ENCODE measurements around the gene COL17A1.

The COL17A1 gene

DNA sequence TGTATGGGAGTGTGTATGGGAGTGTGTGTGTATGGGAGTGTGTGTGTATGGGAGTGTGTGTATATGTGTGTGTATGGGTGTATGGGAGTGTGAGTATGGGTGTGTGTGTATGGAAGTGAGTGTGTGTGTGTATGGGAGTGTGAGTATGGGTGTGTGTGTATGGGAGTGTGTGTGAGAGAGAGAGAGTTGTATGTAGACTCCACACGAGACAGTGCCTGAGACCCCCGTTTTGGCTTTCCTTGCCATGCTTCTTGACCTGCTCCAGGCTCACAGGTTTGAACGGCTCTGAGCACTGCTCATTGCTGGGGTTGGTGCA lies 49.7 kb downstream of the COL17A1 start:
- Mint-ChIP-seq H3K4me3 (no peak overlapping the region), H3K27ac (no peak overlapping the region), H3K36me3 (ENCODE audit: low read depth) (peaks cover 14% of the 10 kb centered on the region), H3K27me3 (no peaks in the 10 kb centered on the region), H3K9me3 (no peaks in the 10 kb centered on the region), H3K4me1 (ENCODE audit: low read depth) (no peaks in the 10 kb centered on the region)
- DNase-seq: no peak

GRCh38 chr10:104035194-104036068 lies 50.2 kb downstream of the COL17A1 start:
- H3K27me3 Mint-ChIP-seq: no peaks in the 10 kb centered on the region
- peaks cover 20% of the 10 kb centered on the region for H3K36me3 Mint-ChIP-seq (ENCODE audit: low read depth)
- no peak for DNase-seq
- no peak overlapping the region for H3K27ac Mint-ChIP-seq
- no peaks in the 10 kb centered on the region for H3K4me1 Mint-ChIP-seq (ENCODE audit: low read depth)
- no peaks in the 10 kb centered on the region for H3K9me3 Mint-ChIP-seq
- no peak overlapping the region for H3K4me3 Mint-ChIP-seq

DNA sequence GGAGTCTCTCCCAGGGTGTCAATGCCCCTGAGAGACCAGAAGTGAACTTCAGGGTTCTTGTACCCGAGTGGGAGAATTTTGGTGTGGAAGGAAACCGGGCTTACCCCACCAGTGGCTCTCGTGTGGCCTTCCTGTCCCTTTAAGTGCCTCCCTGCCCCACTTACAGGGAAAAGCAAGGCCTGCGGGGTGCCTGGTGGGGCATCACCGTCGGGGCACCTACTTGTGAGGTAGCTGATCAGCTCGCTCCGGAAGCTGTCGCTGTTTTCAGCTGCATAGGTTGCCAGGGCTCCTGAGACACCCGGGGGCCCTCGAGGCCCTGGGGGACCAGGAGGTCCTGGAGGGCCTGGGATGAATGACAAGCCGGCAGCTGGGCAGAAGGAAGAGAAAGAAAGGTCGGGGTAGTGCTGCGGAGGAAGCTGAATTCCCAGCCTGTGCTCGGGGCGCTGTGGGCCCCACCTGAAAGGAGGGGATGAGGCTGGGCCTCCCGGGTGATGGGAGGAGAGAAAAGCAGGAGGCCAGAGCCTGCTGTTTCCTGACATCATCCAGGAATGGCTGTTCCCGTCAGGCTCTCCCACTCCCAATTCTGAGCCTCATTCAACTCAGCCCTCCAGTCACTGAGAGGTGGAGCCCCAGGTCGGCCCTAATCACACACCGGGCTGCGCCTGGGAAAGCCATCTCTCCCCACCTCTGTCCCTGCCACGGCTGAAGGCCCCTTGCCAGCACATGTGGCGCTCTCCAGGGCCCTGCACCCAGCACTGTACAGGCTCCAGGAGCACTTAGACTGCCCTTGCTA lies 51.1 kb downstream of the COL17A1 start:
- Mint-ChIP-seq H3K4me3 (no peak overlapping the region), H3K36me3 (ENCODE audit: low read depth) (peaks cover 22% of the 10 kb centered on the region), H3K4me1 (ENCODE audit: low read depth) (no peaks in the 10 kb centered on the region), H3K27ac (no peak overlapping the region), H3K27me3 (no peaks in the 10 kb centered on the region), H3K9me3 (no peaks in the 10 kb centered on the region)
- DNase-seq: no peak

DNA sequence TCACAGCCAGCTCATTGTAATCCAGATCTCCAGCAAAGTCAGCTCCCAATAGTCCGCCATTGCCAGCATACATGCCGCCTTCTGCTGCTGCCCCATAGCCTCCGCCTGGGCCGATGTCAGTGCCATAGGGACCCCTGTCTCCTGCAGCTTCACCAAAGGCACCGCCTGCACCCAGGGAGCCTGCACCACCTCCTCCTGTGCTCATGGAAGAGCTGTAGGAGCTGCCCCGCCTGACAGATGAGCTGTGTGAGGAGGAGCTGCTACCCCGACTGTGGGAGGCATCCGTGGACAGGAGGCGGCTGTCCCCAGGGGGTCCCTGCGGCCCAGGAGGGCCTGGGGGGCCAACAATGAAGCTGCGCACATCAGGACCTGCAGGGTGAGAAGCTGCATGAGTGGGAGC lies 51.7 kb downstream of the COL17A1 start:
- Mint-ChIP-seq H3K4me3 (no peak overlapping the region), H3K27me3 (no peaks in the 10 kb centered on the region), H3K36me3 (ENCODE audit: low read depth) (peaks cover 28% of the 10 kb centered on the region), H3K4me1 (ENCODE audit: low read depth) (no peaks in the 10 kb centered on the region), H3K27ac (no peak overlapping the region), H3K9me3 (no peaks in the 10 kb centered on the region)
- DNase-seq: no peak

DNA sequence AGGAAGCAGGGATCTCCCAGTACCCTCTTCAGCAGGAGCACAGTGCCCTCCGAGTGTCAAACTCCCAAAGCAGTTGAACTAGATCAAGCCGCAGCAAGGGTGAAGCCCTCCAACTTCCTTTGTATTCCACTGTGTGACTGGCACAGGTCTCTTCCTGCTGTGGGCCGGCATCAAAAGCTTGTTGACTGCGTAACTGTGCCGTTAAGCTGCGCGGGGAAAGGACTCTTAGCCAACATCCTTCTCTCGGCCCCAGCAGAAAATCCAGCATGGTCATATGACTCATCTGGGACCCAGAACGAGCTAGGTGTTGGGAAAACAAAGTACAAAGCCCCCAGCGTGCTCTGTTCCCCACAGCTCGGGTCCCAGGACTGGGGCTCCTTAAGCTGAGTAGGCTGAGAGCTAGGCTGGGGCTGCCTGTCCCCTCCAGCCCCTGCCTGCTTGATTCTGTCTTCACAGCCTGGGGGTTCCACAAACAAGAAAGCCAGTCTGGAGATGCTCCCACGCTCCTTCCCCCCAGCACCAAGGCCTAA lies 52.2 kb downstream of the COL17A1 start:
- H3K4me1 Mint-ChIP-seq (ENCODE audit: low read depth): peaks cover 2% of the 10 kb centered on the region
- DNase-seq: no peak
- H3K27ac Mint-ChIP-seq: peak overlapping the region; percentile 10
- H3K4me3 Mint-ChIP-seq: no peak overlapping the region
- no peaks in the 10 kb centered on the region for H3K9me3 Mint-ChIP-seq
- H3K36me3 Mint-ChIP-seq (ENCODE audit: low read depth): peaks cover 33% of the 10 kb centered on the region
- H3K27me3 Mint-ChIP-seq: no peaks in the 10 kb centered on the region

DNA sequence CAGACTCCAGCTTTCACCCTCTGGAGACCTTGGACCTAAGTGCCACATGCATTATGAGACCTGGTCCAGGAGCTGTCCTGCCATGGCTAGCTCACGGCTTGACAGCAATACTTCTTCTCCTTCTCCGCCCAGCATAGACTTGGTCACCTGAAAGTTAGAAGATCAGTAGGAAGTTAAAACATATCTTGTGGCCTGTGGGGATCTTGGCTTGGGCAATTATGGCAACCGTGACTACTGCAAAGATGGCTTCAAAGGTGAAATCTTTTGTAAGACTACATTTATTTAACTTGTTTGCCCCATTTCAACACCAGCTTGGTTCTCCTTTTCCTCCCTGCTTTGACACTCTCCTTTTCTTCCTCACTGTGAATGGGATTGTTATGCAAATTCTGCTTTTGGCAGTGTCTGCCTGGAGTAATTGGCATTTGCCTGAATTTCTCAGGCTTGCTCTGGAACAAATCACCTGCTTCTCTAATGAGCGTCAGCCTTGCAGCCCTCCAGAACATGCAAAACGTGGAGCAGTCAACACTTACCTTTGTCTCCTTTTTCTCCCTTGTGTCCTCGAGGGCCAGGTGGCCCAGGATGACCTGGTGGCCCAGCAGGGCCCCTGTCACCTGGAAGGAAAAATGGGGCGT lies 53.4 kb downstream of the COL17A1 start:
- Mint-ChIP-seq H3K27ac (no peak overlapping the region), H3K27me3 (no peaks in the 10 kb centered on the region)

DNA sequence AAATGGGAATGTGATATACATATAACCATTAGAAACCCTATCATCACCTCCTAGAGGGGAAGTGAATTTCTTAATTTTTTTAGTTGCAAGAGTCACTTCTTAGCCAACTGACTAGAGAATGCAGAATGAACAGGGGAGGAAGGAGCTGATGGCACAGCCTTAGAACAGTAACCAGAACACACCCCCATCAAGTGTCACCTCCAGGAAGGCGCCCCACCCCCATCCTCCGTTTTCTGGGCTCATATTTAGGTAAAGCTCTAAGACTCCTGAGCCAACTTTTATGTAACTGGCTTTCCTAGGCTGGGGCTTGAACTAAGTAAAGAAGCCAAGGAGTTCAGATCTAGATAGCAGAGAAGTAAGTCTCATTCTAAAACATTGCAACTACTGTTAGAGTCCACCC lies 54.0 kb downstream of the COL17A1 start:
- Mint-ChIP-seq H3K9me3 (no peaks in the 10 kb centered on the region), H3K4me1 (ENCODE audit: low read depth) (peaks cover 15% of the 10 kb centered on the region), H3K27me3 (no peaks in the 10 kb centered on the region), H3K4me3 (no peak overlapping the region), H3K36me3 (ENCODE audit: low read depth) (peaks cover 47% of the 10 kb centered on the region), H3K27ac (no peak overlapping the region)
- DNase-seq: no peak

More for the DNA sequence above, 53.4 kb downstream of the COL17A1 start:
- Mint-ChIP-seq H3K36me3 (ENCODE audit: low read depth) (peaks cover 43% of the 10 kb centered on the region), H3K4me3 (no peak overlapping the region), H3K4me1 (ENCODE audit: low read depth) (peaks cover 10% of the 10 kb centered on the region), H3K9me3 (no peaks in the 10 kb centered on the region)
- no peak for DNase-seq

GRCh38 chr10:104029521-104029860 lies 56.2 kb downstream of the COL17A1 start:
- no peaks in the 10 kb centered on the region for H3K9me3 Mint-ChIP-seq
- H3K4me3 Mint-ChIP-seq: no peak overlapping the region
- no peaks in the 10 kb centered on the region for H3K27me3 Mint-ChIP-seq
- H3K36me3 Mint-ChIP-seq (ENCODE audit: low read depth): peaks cover 64% of the 10 kb centered on the region
- peaks cover 15% of the 10 kb centered on the region for H3K4me1 Mint-ChIP-seq (ENCODE audit: low read depth)
- no peak for DNase-seq
- H3K27ac Mint-ChIP-seq: no peak overlapping the region

DNA sequence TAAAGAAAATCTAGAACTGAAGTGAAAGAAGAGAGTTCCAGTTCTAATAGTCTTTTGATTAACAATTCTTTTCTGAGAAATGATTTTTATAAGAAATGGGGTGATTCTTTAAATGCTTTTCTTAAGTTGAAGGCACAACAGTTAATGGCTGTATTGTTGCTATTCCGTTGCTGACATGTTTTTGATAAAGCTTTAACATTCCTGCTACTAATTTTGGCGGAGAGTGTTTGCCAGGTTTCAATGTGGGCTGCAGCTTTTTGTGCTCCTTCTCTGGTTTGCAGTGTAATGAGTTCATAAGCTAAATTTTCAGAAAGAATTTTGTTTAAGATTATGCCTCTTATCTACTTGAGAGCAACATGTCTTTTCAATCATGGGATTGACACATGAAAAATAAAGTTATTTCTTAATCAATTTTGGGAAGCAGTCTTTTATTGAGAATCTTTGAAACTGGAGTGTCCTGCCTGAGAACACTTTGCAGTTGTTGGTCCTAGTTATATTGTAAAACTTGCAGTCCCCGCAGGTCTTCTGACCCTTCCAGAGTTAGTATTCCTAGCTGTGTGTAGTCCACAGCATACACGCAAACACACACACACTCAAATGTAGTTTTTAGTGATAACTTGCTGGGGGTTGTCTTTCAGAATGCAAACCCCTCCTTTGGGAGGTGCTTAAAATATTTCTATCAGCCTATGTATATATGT lies 56.7 kb downstream of the COL17A1 start:
- no peaks in the 10 kb centered on the region for H3K9me3 Mint-ChIP-seq
- H3K4me3 Mint-ChIP-seq: no peak overlapping the region
- H3K27ac Mint-ChIP-seq: no peak overlapping the region

DNA sequence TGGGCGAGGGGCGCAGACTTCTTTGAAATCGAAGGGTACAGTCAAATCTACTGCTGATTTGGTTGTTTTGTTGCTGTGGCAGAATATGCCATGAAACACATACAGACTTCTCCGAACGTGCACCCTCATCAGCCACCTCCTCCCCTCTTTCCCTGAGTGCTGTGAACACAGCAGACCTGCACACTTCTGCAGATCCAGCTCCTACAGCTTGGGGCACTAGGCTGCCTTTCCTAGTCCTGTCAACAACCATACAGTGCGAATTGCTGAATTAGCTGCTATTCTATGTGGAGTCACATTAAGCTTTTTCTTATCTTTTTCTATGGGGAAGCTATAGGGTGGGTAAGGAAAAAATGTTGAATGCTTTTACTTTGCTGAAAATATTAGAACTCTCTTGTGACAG lies 57.5 kb downstream of the COL17A1 start:
- peak overlapping the region; percentile 67 for H3K27ac Mint-ChIP-seq
- H3K27me3 Mint-ChIP-seq: no peaks in the 10 kb centered on the region
- H3K36me3 Mint-ChIP-seq (ENCODE audit: low read depth): peaks cover 76% of the 10 kb centered on the region
- no peaks in the 10 kb centered on the region for H3K9me3 Mint-ChIP-seq
- no peak for DNase-seq
- H3K4me3 Mint-ChIP-seq: no peak overlapping the region
- H3K4me1 Mint-ChIP-seq (ENCODE audit: low read depth): peaks cover 15% of the 10 kb centered on the region

More for the DNA sequence above, 56.7 kb downstream of the COL17A1 start:
- Mint-ChIP-seq H3K36me3 (ENCODE audit: low read depth) (peaks cover 70% of the 10 kb centered on the region), H3K27me3 (no peaks in the 10 kb centered on the region), H3K4me1 (ENCODE audit: low read depth) (peaks cover 15% of the 10 kb centered on the region)
- DNase-seq: no peak

- no peak overlapping the region for H3K4me3 Mint-ChIP-seq
- peaks cover 17% of the 10 kb centered on the region for H3K4me1 Mint-ChIP-seq (ENCODE audit: low read depth)
- peaks cover 81% of the 10 kb centered on the region for H3K36me3 Mint-ChIP-seq (ENCODE audit: low read depth)
- no peak for DNase-seq
- H3K27ac Mint-ChIP-seq: peak overlapping the region; percentile 23
- no peaks in the 10 kb centered on the region for H3K9me3 Mint-ChIP-seq
- H3K27me3 Mint-ChIP-seq: no peaks in the 10 kb centered on the region
Observed at GRCh38 chr10:104026762-104027161, 58.9 kb downstream of the COL17A1 start.

GRCh38 chr10:104025524-104025923 lies 60.2 kb downstream of the COL17A1 start:
- no peaks in the 10 kb centered on the region for H3K27me3 Mint-ChIP-seq

GRCh38 chr10:104022026-104022425 lies 63.7 kb downstream of the COL17A1 start:
- Mint-ChIP-seq H3K27me3 (no peaks in the 10 kb centered on the region), H3K36me3 (ENCODE audit: low read depth) (peaks cover 92% of the 10 kb centered on the region), H3K27ac (peak overlapping the region; percentile 67), H3K9me3 (no peaks in the 10 kb centered on the region), H3K4me3 (no peak overlapping the region), H3K4me1 (ENCODE audit: low read depth) (peaks cover 36% of the 10 kb centered on the region)
- no peak for DNase-seq

More at GRCh38 chr10:104025524-104025923, 60.2 kb downstream of the COL17A1 start:
- no peak overlapping the region for H3K4me3 Mint-ChIP-seq
- peaks cover 83% of the 10 kb centered on the region for H3K36me3 Mint-ChIP-seq (ENCODE audit: low read depth)
- no peaks in the 10 kb centered on the region for H3K9me3 Mint-ChIP-seq
- H3K27ac Mint-ChIP-seq: no peak overlapping the region
- H3K4me1 Mint-ChIP-seq (ENCODE audit: low read depth): peaks cover 28% of the 10 kb centered on the region
- DNase-seq: no peak

DNA sequence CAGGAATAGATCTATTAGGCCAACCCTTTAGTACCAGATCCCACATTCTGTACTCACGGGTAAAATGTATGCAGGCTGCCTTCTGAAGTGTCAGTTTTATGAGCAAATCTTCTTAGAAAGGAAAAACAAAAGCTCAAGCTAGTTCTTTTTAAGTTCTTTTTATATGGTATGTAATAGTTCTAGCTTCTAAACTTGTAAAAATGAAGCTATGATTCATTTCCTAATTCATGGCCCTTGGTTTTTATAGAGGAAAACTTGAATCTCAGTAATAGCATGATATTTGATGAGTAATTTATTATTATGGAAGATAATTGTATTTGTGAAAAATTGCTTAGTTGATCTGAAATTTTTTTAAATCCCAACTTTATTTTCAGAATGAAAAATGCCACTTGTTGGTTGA lies 64.4 kb downstream of the COL17A1 start:
- no peaks in the 10 kb centered on the region for H3K27me3 Mint-ChIP-seq
- peak overlapping the region; percentile 52 for H3K27ac Mint-ChIP-seq
- peaks cover 35% of the 10 kb centered on the region for H3K4me1 Mint-ChIP-seq (ENCODE audit: low read depth)
- H3K4me3 Mint-ChIP-seq: no peak overlapping the region
- H3K36me3 Mint-ChIP-seq (ENCODE audit: low read depth): peaks cover 92% of the 10 kb centered on the region
- H3K9me3 Mint-ChIP-seq: no peaks in the 10 kb centered on the region
- no peak for DNase-seq

Measured in activated T-cell treated with anti-CD3 and anti-CD28 coated beads, Interleukin-2, amount 50 U/mL, for 24 hours (primary cell).